K562 (cell line): Measurements from ENCODE around the gene DYNC1I1. TPM values are rescaled to one million over a fixed set of nuclear protein-coding genes. Genes with fewer than 3 reads are reported as not detected.

Experiments
- CHCHD3 ChIP-seq: fragments of 250-450 bp; sonication (Bioruptor Pico); IDR thresholded peaks from 2 replicates; pipeline ENCODE4 v2.1.2; 2022; ENCODE audit warnings: mild to moderate bottlenecking
- polyA plus RNA-seq, 8 experiments: library from polyadenylated mRNA; depleted of rRNA in 4 of 8; stranded (reverse) in 5 of 8; unstranded in 3 of 8; fragments of >200 nt; fragmentation: Nextera tagmentation in 2 of 8; fragmentation: Illumina TruSeq in 1 of 8; extraction: Ambion mirVana in 2 of 8; extraction: Trizol in 1 of 8; gene quantifications; 2 replicates each; pipeline versions ENCODE4 v1.2.1 to v1.2.3, GENCODE V29; 2011 to 2014; ENCODE audit warnings: inconsistent platforms in 1 of 8, missing spikeins in 1 of 8
- total RNA-seq, 7 experiments: library from RNA; depleted of rRNA in 6 of 7; stranded (reverse); fragments of >200 nt in 6 of 7; fragmentation: Illumina TruSeq in 2 of 7; extraction: Trizol in 2 of 7; gene quantifications; 2 replicates each; pipeline versions ENCODE4 v1.2.1 to v1.2.3, GENCODE V29; 2011 to 2021; ENCODE audit warnings: low replicate concordance in 1 of 7
- TF ChIP-seq, protein P1 (sequence below): fragments of 200-600 bp; sonication (generic); IDR thresholded peaks from one replicate; pipeline ENCODE4 v1.6.1; 2012; ENCODE audit warnings: mild to moderate bottlenecking, low read depth, low read length, inconsistent platforms

Gene DYNC1I1
- total and polyA plus RNA-seq, 9 of the 15 experiments (the other 6 are each of a cell fraction or from before 2014, with no cell fraction given): 0.22 to 1.5 (median 0.44) TPM

DNA sequence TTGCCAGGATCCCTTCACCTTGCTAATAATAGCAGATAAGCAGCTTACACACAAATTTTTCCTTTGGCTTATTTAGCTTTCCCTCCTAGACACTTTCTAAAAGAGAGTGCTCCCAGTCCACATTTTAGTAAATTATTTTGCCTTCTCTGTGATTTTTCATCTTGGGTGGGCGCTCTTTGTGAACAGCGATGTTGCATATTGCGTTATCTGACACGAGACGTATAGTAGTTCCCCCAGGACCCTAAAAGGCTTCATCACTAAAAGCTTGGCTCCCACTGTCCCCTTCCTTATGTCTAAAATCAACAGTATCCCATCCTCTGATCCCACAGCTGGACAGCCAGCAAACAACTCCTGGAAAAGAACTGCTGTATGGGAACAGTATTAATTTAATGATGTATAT, 232.9 kb downstream of the DYNC1I1 start (continued):
- TF ChIP-seq, protein P1, sequence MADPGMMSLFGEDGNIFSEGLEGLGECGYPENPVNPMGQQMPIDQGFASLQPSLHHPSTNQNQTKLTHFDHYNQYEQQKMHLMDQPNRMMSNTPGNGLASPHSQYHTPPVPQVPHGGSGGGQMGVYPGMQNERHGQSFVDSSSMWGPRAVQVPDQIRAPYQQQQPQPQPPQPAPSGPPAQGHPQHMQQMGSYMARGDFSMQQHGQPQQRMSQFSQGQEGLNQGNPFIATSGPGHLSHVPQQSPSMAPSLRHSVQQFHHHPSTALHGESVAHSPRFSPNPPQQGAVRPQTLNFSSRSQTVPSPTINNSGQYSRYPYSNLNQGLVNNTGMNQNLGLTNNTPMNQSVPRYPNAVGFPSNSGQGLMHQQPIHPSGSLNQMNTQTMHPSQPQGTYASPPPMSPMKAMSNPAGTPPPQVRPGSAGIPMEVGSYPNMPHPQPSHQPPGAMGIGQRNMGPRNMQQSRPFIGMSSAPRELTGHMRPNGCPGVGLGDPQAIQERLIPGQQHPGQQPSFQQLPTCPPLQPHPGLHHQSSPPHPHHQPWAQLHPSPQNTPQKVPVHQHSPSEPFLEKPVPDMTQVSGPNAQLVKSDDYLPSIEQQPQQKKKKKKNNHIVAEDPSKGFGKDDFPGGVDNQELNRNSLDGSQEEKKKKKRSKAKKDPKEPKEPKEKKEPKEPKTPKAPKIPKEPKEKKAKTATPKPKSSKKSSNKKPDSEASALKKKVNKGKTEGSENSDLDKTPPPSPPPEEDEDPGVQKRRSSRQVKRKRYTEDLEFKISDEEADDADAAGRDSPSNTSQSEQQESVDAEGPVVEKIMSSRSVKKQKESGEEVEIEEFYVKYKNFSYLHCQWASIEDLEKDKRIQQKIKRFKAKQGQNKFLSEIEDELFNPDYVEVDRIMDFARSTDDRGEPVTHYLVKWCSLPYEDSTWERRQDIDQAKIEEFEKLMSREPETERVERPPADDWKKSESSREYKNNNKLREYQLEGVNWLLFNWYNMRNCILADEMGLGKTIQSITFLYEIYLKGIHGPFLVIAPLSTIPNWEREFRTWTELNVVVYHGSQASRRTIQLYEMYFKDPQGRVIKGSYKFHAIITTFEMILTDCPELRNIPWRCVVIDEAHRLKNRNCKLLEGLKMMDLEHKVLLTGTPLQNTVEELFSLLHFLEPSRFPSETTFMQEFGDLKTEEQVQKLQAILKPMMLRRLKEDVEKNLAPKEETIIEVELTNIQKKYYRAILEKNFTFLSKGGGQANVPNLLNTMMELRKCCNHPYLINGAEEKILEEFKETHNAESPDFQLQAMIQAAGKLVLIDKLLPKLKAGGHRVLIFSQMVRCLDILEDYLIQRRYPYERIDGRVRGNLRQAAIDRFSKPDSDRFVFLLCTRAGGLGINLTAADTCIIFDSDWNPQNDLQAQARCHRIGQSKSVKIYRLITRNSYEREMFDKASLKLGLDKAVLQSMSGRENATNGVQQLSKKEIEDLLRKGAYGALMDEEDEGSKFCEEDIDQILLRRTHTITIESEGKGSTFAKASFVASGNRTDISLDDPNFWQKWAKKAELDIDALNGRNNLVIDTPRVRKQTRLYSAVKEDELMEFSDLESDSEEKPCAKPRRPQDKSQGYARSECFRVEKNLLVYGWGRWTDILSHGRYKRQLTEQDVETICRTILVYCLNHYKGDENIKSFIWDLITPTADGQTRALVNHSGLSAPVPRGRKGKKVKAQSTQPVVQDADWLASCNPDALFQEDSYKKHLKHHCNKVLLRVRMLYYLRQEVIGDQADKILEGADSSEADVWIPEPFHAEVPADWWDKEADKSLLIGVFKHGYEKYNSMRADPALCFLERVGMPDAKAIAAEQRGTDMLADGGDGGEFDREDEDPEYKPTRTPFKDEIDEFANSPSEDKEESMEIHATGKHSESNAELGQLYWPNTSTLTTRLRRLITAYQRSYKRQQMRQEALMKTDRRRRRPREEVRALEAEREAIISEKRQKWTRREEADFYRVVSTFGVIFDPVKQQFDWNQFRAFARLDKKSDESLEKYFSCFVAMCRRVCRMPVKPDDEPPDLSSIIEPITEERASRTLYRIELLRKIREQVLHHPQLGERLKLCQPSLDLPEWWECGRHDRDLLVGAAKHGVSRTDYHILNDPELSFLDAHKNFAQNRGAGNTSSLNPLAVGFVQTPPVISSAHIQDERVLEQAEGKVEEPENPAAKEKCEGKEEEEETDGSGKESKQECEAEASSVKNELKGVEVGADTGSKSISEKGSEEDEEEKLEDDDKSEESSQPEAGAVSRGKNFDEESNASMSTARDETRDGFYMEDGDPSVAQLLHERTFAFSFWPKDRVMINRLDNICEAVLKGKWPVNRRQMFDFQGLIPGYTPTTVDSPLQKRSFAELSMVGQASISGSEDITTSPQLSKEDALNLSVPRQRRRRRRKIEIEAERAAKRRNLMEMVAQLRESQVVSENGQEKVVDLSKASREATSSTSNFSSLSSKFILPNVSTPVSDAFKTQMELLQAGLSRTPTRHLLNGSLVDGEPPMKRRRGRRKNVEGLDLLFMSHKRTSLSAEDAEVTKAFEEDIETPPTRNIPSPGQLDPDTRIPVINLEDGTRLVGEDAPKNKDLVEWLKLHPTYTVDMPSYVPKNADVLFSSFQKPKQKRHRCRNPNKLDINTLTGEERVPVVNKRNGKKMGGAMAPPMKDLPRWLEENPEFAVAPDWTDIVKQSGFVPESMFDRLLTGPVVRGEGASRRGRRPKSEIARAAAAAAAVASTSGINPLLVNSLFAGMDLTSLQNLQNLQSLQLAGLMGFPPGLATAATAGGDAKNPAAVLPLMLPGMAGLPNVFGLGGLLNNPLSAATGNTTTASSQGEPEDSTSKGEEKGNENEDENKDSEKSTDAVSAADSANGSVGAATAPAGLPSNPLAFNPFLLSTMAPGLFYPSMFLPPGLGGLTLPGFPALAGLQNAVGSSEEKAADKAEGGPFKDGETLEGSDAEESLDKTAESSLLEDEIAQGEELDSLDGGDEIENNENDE: no peak
- no peak for TF ChIP-seq CHCHD3 (CRISPR knock-in tag)
- TF ChIP-seq, all 486 proteins: peak for 0
